ENCODE data around the gene NFIL3. TPM values are rescaled to one million over a fixed set of nuclear protein-coding genes. Genes with fewer than 3 reads are reported as not detected.

The NFIL3 gene
- total RNA-seq, 2 experiments from 2014 or later: 6.2 to 11.9 TPM

- peaks cover 22% of the 10 kb centered on the region for H3K4me1 ChIP-seq (ENCODE audit: insufficient read depth, low read length, poor library complexity, severe bottlenecking)
Measured at GRCh38 chr9:91424403-91425176, 958 bp upstream of the NFIL3 start.

GRCh38 chr9:91422758-91423711 is 597 bp downstream of the NFIL3 start:
- peaks cover 22% of the 10 kb centered on the region for H3K4me1 ChIP-seq (ENCODE audit: insufficient read depth, low read length, poor library complexity, severe bottlenecking)
- CTCF ChIA-PET (ENCODE audit: unreplicated experiment): no interaction called here
- H3K27ac ChIP-seq (ENCODE audit: low read depth, low read length, poor library complexity, severe bottlenecking): no peak overlapping the region
- BruUV-seq (replicated peaks): TSS peak; percentile 72
- peak overlapping the region; percentile 85 for H3K4me3 ChIP-seq (ENCODE audit: low read depth, low read length, poor library complexity, severe bottlenecking)
- H3K79me2 ChIP-seq (ENCODE audit: insufficient read depth, low read depth, low read length): peaks cover 15% of the 10 kb centered on the region
- peaks cover 17% of the 10 kb centered on the region; the same call in 1 of the 2 replicates for H4K20me1 ChIP-seq (ENCODE audit: insufficient read depth, low read length)
- peak overlapping the region; percentile 27; the same call in 1 of the 2 replicates for H2AFZ ChIP-seq (ENCODE audit: low read length)
- TF ChIP-seq EZH2phosphoT487 (IDR thresholded peaks at IDR 0.05; ENCODE audit: borderline replicate concordance, low read depth, low read length) (no peak), CTCF (conservative IDR thresholded peaks at IDR 0.05; ENCODE audit: low read length) (peak; percentile 49)
- H3K9me3 ChIP-seq (ENCODE audit: low read length): no peaks in the 10 kb centered on the region
- H3K9me2 ChIP-seq (ENCODE audit: insufficient read depth, low read length): no peaks in the 10 kb centered on the region
- POLR2A ChIA-PET: no interaction called here
- intact Hi-C loops (cut with micrococcal nuclease; ENCODE audit: unreplicated experiment): loop anchor here (2.0 to 5.0 kb wide), 3 partner anchors 62 to 388 kb away; partner anchors contain the start of gene AUH
- peak; percentile 76 for DNase-seq (ENCODE audit: low spot score)
- peak overlapping the region; percentile 98 for H3K4me2 ChIP-seq (ENCODE audit: low read length)
- H3K36me3 ChIP-seq (ENCODE audit: insufficient read depth, low read length): no peaks in the 10 kb centered on the region

More at GRCh38 chr9:91424403-91425176, 958 bp upstream of the NFIL3 start:
- H3K9me3 ChIP-seq (ENCODE audit: low read length): no peaks in the 10 kb centered on the region
- no peaks in the 10 kb centered on the region for H3K36me3 ChIP-seq (ENCODE audit: insufficient read depth, low read length)
- no peaks in the 10 kb centered on the region for H3K9me2 ChIP-seq (ENCODE audit: insufficient read depth, low read length)
- no TSS peak for BruUV-seq (replicated peaks)
- peak overlapping the region; percentile 98 for H3K4me2 ChIP-seq (ENCODE audit: low read length)
- ChIA-PET POLR2A (no interaction called here), CTCF (ENCODE audit: unreplicated experiment) (interaction anchor here (0.6 to 1.4 kb wide), 4 partner anchors 64 to 510 kb away, joined by 3 to 10 read pairs (median 4); no protein-coding TSS in a partner anchor)
- H3K27ac ChIP-seq (ENCODE audit: low read depth, low read length, poor library complexity, severe bottlenecking): no peak overlapping the region
- intact Hi-C loops (cut with micrococcal nuclease; ENCODE audit: unreplicated experiment): loop anchor here (5.0 kb wide), 1 partner anchor 298 kb away; no protein-coding TSS in a partner anchor
- peaks cover 4% of the 10 kb centered on the region; the same call in 1 of the 2 replicates for H3K79me2 ChIP-seq (ENCODE audit: insufficient read depth, low read depth, low read length)
- H4K20me1 ChIP-seq (ENCODE audit: insufficient read depth, low read length): peaks cover 17% of the 10 kb centered on the region; the same call in 1 of the 2 replicates
- H2AFZ ChIP-seq (ENCODE audit: low read length): peak overlapping the region; percentile 68
- no peak; the same call in 1 of the 2 replicates for TF ChIP-seq EZH2phosphoT487 (IDR thresholded peaks at IDR 0.05; ENCODE audit: borderline replicate concordance, low read depth, low read length)
- no peak for TF ChIP-seq CTCF (conservative IDR thresholded peaks at IDR 0.05; ENCODE audit: low read length)
- DNase-seq (ENCODE audit: low spot score): peak; percentile 51
- peak overlapping the region; percentile 78 for H3K4me3 ChIP-seq (ENCODE audit: low read depth, low read length, poor library complexity, severe bottlenecking)
